NCI-H146 treated with DMSO at 0.1 percent for 48 hours (cell line): ENCODE measurements around the gene HNRNPA1.

ENCODE experiments used
- DNase-seq: peaks from one replicate; lab custom pipeline; 2025; ENCODE audit not compliant: unreplicated experiment; lab: John Stamatoyannopoulos, UW

HNRNPA1 gene

GRCh38 chr12:54333420-54334034 lies 53.0 kb downstream of the HNRNPA1 start:
- no peak for DNase-seq
